HT1080 (cell line): Measurements from ENCODE around the gene PYM1. TPM values are rescaled to one million over a fixed set of nuclear protein-coding genes. Genes with fewer than 3 reads are reported as not detected.

Source experiments
- total RNA-seq: library from RNA; depleted of rRNA; stranded (reverse); fragments of >200 nt; shearing (Covaris generic); gene quantifications from 2 replicates; pipeline ENCODE4 v1.2.3, GENCODE V29; 2014; rRNA removed

Gene PYM1
- total RNA-seq, 1 experiment from 2014 or later, result 38.0 TPM

Other genes starting within 250 kb of the PYM1 start
- 1.3 and 1.4 TPM in 2 replicates for gene ITGA7, start 220.0 kb downstream of the PYM1 start, total RNA-seq
- 105 and 121 TPM in 2 replicates for gene BLOC1S1, start 211.8 kb downstream of the PYM1 start, total RNA-seq
- gene RDH5, start 207.5 kb downstream of the PYM1 start, total RNA-seq, result 2.7 and 3.2 TPM in 2 replicates
- gene CD63, start 198.9 kb downstream of the PYM1 start, total RNA-seq, result 562 and 623 TPM in 2 replicates
- 11.1 and 12.5 TPM in 2 replicates for gene GDF11, start 184.8 kb downstream of the PYM1 start, total RNA-seq
- 70.6 and 79.4 TPM in 2 replicates for gene SARNP, start 110.2 kb downstream of the PYM1 start, total RNA-seq
- 42.8 and 48.5 TPM in 2 replicates for gene ORMDL2, start 109.9 kb downstream of the PYM1 start, total RNA-seq
- gene DNAJC14, start 98.3 kb downstream of the PYM1 start, total RNA-seq, result 52.2 and 59.2 TPM in 2 replicates
- gene MMP19, start 85.0 kb downstream of the PYM1 start, total RNA-seq, result 0.37 and 0.58 TPM in 2 replicates
- gene DGKA, start 3.3 kb upstream of the PYM1 start, total RNA-seq, result 49.6 and 56.6 TPM in 2 replicates
- gene PMEL, start 38.1 kb upstream of the PYM1 start, total RNA-seq, result 1.1 and 3.3 TPM in 2 replicates
- 76.5 and 97.2 TPM in 2 replicates for gene CDK2, start 38.9 kb upstream of the PYM1 start, total RNA-seq
- 25.8 and 34.4 TPM in 2 replicates for gene RAB5B, start 46.2 kb upstream of the PYM1 start, total RNA-seq
- gene SUOX, start 69.4 kb upstream of the PYM1 start, total RNA-seq, result 15.7 and 15.9 TPM in 2 replicates
- gene IKZF4, start 93.1 kb upstream of the PYM1 start, total RNA-seq, result 0.80 and 1.9 TPM in 2 replicates
- gene RPS26, start 114.0 kb upstream of the PYM1 start, total RNA-seq, result 855 and 1,056 TPM in 2 replicates
- gene ERBB3, start 152.3 kb upstream of the PYM1 start, total RNA-seq, result 1.2 and 1.4 TPM in 2 replicates
- 526 and 607 TPM in 2 replicates for gene PA2G4, start 176.7 kb upstream of the PYM1 start, total RNA-seq
- gene RPL41, start 188.7 kb upstream of the PYM1 start, total RNA-seq, result 3,633 and 5,394 TPM in 2 replicates
- gene ZC3H10, start 190.4 kb upstream of the PYM1 start, total RNA-seq, result 2.7 and 5.6 TPM in 2 replicates
- 134 and 140 TPM in 2 replicates for gene ESYT1, start 200.4 kb upstream of the PYM1 start, total RNA-seq
- 127 and 137 TPM in 2 replicates for gene MYL6B, start 224.7 kb upstream of the PYM1 start, total RNA-seq
- gene MYL6, start 230.5 kb upstream of the PYM1 start, total RNA-seq, result 1,272 and 2,138 TPM in 2 replicates